GM18505 (cell line): ENCODE data around the gene ADAMTS13.
"Not testable (repeated sequence)": the region's sequence is repeated elsewhere in the genome, so short reads cannot be mapped to it uniquely, and the experiment has no call there.

Source experiments
- ATAC-seq: cut with Tn5 transposase; IDR thresholded peaks from one replicate; pipeline ENCODE4 v1.9.1; 2021; ENCODE audit not compliant: unreplicated experiment
- POLR2A ChIP-seq: IDR thresholded peaks from 4 replicates; pipeline ENCODE4 v1.6.1; 2011; ENCODE audit warnings: borderline replicate concordance; ENCODE audit not compliant: insufficient read depth, insufficient read length; ENCODE audit errors: extremely low read depth

The ADAMTS13 gene

DNA sequence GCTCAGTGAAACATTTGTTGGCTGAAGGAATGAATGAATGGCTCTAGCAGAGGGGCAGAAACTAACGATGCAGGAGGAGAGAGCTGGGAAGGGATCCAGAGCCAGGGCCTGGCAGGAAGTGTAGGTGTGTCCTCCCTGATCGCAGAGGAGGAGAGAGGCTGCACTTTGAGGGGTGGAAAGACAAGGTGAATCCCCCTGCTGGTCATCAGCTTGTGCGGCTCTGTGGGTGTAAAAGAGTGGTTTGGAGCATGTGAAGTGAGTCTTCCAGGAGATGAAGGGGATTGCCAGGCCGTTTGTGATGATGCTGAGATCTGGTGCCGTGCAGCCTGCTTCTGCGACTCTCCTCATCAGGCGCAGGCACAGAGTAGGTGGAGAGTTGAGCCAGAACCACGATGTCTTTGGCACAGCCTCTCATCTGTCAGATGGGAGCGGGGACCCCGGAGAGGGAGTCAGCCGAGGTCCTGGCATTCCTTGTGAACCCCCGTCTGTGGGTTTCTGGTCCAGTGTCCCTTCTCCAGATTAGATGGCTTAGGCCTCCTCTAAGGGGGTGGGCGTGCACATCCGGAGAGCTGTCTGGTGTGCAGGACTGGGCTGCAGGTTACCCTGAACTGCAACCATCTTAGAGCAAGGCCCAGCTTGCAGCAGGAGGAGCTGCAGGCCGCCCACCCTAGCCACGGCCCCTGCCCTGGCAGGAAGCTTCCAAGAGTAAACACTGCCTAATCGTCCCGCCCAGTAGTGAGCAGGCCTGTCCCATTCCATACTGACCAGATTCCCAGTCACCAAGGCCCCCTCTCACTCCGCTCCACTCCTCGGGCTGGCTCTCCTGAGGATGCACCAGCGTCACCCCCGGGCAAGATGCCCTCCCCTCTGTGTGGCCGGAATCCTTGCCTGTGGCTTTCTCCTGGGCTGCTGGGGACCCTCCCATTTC is at the start of gene ADAMTS13:
TSS of gene ADAMTS13 (plus strand) at position 753 of the 928 bp plus-strand sequence. CDS start at position 830, 77 bp downstream.
- TF ChIP-seq POLR2A, result peak; percentile 48
- no peak for ATAC-seq

DNA sequence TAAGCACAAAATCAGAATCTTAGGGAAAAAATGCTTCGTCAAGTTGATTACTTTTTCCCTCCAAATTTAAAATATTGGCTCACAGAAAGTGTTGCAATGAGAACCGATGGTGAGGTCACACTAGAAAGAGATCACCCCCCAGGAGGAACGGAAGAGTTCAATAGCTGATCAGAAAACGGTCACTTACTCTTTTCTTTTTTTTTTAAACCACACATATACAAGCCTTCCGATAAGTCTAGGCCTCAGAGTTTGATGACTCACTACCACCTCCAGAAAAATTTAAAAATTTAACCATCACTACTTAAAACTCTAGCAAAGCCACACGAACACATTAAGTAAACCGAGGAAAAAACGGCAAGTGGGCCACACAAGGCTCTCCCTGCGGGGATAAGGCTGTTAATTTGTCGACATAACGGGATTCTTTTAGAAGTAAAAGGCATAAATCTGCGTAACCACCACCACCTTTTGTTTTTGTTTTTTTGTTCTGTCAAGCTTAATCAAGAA is 47.5 kb upstream of the ADAMTS13 start:
- ATAC-seq, result no peak
- TF ChIP-seq POLR2A, result no peak

DNA sequence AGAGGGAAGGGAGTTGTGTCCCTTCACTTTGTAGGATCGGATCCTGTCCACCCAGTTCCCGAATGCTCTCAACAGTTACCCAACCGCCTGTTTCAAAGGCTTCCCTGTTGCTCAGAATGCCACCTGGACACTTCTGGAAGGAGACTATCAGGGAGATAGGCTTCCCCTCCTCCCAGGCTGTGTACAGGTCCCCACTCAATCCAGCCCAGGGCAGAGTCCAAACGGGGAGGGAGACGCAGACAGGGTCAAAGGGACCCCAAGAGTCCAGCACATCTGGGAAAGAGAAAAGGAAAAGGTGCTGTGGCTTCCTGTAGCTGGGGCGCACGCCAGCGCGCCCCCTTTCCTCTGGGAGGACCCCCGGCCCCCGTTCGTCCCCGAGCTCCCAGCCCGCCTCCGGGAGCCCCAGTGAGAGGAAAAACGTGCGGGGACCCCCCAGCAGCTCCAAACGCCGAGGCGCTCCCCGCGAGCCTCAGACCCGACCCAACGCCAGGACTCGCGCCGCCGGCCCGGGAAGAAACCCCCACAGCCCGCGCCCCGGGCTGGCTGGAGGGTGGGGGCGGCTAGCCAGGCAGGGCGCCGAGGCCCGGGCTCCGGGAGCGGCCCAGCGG is 46.9 kb upstream of the ADAMTS13 start:
- ATAC-seq, result peak; percentile 6
- TF ChIP-seq POLR2A, result no peak

DNA sequence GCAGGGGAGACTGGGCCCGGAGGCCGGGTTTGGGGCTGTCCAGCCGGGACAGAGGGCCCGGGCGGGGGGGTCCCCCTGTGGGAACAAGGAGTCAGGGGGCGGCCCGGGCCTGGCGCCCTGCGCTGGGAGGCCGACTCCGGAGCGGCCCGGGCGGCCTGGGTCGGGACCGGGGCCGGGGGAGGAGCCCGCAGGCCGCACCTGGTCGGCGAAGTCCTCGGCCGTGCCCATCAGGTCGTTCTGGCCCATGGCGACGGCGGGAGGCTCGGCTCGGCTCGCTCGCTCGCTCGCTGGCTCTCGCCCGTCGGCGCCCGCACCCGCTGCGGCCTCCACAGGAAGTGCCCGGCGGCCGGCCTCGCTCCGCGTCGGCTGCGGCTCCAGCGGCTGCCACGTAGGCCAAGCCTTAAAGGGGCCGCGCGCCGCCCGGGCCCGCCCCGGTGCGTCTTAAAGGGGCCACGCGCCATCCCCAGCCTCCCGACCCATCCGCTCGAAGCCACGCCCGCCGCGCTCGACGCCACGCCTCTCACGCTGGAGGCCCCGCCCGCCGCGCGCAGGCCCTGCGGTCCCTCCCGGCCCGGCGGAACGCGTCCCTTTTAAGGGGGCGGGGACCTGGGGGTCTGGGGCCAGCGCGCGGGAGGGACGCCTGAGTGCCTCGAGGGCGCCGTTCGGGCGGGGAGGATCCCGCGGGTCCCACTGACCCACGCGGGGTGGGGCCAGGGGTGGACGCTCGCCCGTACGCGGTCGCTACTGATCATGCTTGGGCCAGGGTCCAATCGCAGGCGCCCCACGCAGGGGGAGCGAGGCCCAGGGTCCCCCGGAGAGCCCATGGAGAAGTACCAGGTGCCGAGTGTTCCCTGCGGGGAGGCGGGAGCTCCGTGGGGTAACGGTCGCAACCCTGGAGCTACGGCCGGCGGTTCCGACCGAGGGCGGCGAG is 46.2 kb upstream of the ADAMTS13 start, which contains the start of the genes STKLD1 and SURF4:
TSS of gene STKLD1 (plus strand) at position 643 of the 931 bp plus-strand sequence. CDS start at position 751, 108 bp downstream.
TSS of gene SURF4 (minus strand) at position 337 of the 931 bp plus-strand sequence. CDS start at position 246, 91 bp downstream.
- peak; percentile 81 for ATAC-seq
- peak; percentile 86 for TF ChIP-seq POLR2A

DNA sequence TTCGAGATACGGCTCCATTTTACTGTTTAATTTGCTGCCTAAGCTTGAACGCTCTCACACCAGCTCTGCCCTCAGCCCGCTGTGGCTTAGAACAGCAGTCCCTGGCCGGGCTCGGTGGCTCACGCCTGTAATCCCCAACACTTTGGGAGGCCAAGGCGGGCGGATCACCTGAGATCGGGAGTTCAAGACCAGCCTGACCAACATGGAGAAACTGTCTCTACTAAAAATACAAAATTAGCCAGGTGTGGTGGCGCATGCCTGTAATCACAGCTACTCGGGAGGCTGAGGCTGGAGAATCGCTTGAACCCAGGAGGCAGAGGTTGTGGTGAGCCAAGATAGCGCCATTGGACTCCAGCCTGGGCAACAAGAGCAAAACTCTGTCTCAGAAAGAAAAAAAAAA is 44.9 kb upstream of the ADAMTS13 start:
- ATAC-seq, result not testable (repeated sequence)

DNA sequence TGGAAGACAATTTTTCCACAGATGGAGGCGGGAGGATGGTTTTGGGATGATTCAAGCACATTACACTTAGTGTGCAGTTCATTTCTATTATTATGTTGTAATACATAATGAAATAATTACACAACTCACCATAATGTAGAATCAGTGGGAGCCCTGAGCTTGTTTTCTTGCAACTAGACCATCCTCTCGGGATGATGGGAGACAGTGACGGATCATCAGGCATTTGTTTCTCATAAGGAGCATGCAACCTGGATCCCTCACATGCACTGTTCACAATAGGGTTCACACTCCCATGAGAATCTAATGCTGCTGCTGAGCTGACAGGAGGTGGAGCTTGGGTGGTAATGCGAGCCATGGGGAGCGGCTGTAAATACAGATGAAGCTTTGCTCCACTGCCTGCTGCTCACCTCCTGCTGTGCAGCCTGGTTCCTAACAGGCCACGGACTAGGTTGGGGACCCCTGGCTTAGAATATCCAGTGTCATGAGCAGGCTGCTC is 44.4 kb upstream of the ADAMTS13 start:
- no peak for TF ChIP-seq POLR2A
- ATAC-seq, result no peak

DNA sequence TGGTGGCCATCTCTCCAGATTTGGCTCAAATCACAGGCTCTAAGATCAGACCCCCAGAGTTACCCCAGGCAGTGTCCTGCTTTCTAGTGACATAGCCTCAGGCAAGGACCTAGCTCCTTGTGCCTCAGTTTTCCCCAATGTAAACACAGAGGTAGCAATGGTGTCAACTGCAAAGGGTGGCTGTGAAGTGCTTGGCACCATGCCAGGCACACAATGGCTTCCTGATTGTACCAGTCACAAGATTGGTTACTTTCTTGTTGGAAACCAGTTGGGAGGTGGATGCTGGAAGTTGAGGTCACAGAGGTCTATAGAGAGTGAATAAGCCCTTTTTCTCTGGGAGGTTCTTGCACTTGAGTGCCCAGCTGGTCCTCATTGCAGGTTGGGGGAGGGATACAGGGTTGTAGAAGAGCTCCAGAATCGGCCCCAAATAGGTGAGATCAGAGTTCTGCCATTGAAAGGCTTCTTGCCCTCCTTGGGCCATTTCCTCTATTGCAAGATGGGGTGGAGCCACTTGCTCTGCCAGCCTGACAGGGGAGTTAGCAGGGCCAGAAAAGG is 43.7 kb upstream of the ADAMTS13 start:
- no peak for TF ChIP-seq POLR2A
- ATAC-seq, result no peak

DNA sequence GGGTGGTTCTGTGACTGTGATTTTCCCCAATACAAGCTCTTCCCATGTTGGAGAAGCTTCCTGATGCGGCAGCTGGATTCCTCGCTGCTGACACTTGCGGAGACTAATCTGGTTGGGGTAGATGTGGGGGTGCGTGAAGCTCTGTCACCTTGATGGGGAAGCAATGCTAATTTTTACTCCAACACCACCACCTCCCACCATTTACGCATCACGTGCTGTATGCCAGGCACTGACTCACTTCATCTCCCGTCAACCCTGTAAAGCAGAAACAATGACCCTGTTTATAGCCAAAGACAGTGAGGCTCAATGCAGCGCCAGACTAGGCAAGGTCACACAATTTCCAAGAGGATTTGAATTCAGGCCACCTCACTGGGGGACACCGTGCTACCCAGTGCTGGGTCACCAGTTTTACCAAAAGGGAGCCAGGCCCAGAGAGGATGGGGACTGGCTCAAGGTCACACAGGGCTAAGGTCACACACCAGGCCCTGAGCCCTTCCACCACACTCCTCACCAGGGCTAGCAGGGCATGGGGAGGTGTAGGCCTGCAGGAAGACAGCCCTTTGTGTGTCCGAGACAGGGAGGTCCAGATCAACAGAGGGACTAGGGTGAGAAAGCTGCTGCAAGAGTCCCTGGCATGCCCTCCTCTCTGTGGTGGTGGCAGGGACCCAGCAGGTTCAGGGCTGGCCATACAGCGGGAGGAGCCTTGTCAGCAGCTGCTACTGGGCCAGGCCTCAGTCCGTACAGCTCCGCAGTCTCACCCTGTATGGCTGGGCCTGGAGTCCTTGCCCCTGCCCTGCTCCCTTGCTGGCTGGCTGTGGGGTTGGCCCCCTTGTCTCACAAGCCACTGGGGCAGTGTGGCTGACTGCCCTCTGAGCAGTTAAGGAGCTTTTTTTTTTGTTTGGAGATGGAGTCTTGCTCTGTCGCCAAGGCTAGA is 42.7 kb upstream of the ADAMTS13 start:
- no peak for ATAC-seq
- TF ChIP-seq POLR2A, result no peak

DNA sequence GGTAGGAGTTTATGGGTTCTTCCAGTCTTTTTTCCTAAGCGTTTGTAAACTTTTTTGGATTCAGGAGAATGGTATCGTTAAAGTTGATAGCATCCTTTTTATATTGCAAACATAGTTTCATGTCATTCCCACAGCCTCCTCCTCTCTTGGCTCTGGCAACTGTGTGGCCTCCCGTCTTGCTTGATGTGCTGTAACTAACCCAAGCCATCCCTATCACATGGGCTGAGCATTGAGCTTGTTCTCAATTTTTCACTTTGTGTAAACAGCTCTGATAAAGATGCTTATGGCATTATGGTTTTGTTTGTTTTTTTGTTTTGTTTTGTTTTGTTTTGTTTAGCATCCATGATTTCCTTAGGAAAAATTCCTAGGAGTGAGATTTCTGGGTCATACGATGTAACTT is 41.4 kb upstream of the ADAMTS13 start:
- TF ChIP-seq POLR2A, result no peak
- ATAC-seq, result no peak

DNA sequence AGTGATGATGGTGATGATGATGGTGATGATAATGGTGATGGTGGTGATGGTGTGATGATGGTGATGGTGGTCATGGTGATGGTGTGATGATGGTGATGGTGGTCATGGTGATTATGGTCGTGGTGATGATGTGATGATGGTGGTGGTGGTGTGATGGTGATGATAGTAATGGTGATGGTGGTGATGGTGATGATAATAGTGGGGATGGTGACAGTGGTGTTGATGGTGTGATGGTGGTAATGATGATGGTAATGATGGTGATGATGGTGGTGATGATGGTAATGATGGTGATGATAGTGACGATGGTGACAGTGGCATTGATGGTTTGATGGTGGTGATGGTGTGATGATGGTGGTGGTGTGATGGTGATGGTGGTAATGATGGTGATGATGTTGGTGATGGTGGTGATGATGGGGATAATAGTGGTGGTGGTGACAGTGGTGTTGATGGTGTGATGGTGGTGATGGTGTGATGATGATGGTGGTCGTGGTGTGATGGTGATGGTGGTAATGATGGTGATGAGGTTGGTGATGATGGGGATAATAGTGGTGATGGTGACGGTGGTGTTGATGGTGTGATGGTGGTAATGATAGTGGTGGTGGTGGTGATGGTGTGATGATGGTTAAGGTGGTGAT is 39.5 kb upstream of the ADAMTS13 start:
- no peak for ATAC-seq
- TF ChIP-seq POLR2A, result no peak

DNA sequence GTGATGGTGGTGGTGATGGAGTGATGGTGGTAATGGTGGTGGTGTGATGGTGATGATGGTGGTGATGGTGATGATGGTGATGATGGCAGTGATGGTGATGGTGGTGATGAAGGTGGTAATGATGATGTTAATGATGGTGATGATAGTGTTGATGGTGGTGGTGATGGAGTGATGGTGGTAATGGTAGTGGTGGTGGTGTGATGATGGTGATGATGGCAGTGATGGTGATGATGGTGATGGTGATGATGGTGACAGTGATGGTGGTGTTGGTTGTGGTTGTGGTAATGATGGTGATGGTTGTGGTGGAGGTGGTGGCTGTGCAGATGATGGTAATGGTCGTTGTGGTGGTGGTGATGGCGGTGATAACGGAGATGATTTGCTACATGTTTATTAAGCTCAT is 38.7 kb upstream of the ADAMTS13 start:
- no peak for TF ChIP-seq POLR2A
- ATAC-seq, result no peak
